MM.1S (cell line): ENCODE results near the gene LIMS1.
"Not testable (repeated sequence)": the region's sequence is repeated elsewhere in the genome, so short reads cannot be mapped to it uniquely, and the experiment has no call there.

Source experiments
- DNase-seq: peaks from one replicate; pipeline ENCODE4 v3.0.0-alpha.2; 2015
- H2AFZ ChIP-seq: fragments of 300-600 bp; sonication (generic); 2 replicates; pipeline ENCODE4 v1.6.0; 2016; ENCODE audit warnings: antibody characterized with exemption, low read length
- H3F3A ChIP-seq: fragments of 300-600 bp; sonication (generic); 2 replicates; pipeline ENCODE4 v1.6.1; 2016; ENCODE audit warnings: mild to moderate bottlenecking, antibody characterized with exemption, low read length, moderate library complexity, mixed read lengths; ENCODE audit not compliant: insufficient read depth
- H3K27ac ChIP-seq: fragments of 300-600 bp; sonication (generic); 2 replicates; pipeline ENCODE4 v1.5.1; 2016; ENCODE audit warnings: mild to moderate bottlenecking, low read length
- H3K27me3 ChIP-seq: fragments of 300-600 bp; sonication (generic); replicated peaks from 2 replicates; pipeline ENCODE4 v1.6.0; 2016; ENCODE audit warnings: low read length; ENCODE audit not compliant: insufficient read depth
- H3K36me3 ChIP-seq: fragments of 300-600 bp; sonication (generic); replicated peaks from 2 replicates; pipeline ENCODE4 v1.6.1; 2016; ENCODE audit warnings: mild to moderate bottlenecking, low read length, mixed read lengths; ENCODE audit not compliant: insufficient read depth
- H3K4me1 ChIP-seq: fragments of 300-600 bp; sonication (generic); 2 replicates; pipeline ENCODE4 v1.6.1; 2016; ENCODE audit warnings: low read length, mixed read lengths
- H3K4me2 ChIP-seq: fragments of 300-600 bp; sonication (generic); 2 replicates; pipeline ENCODE4 v1.6.0; 2016; ENCODE audit warnings: low read depth, low read length
- H3K4me3 ChIP-seq: fragments of 300-600 bp; sonication (generic); 2 replicates; pipeline ENCODE4 v1.5.1; 2016; ENCODE audit warnings: low read length, mixed read lengths
- H3K79me2 ChIP-seq: fragments of 300-600 bp; sonication (generic); 2 replicates; pipeline ENCODE4 v1.6.1; 2016; ENCODE audit warnings: mixed run types, low read length, mixed read lengths
- H3K9ac ChIP-seq: fragments of 300-600 bp; sonication (generic); 2 replicates; pipeline ENCODE4 v1.6.1; 2016; ENCODE audit warnings: low read length, mixed read lengths
- H3K9me2 ChIP-seq: fragments of 300-600 bp; sonication (generic); replicated peaks from 2 replicates; pipeline ENCODE4 v1.6.1; 2016; ENCODE audit warnings: mild to moderate bottlenecking, low read length, mixed read lengths; ENCODE audit not compliant: insufficient read depth
- H3K9me3 ChIP-seq: fragments of 300-600 bp; sonication (generic); replicated peaks from 2 replicates; pipeline ENCODE4 v1.6.1; 2016; ENCODE audit warnings: mild to moderate bottlenecking, low read length, mixed read lengths; ENCODE audit not compliant: insufficient read depth
- H4K20me1 ChIP-seq: fragments of 300-600 bp; sonication (generic); 2 replicates; pipeline ENCODE4 v1.6.1; 2016; ENCODE audit warnings: mild to moderate bottlenecking, low read length, moderate library complexity, mixed read lengths; ENCODE audit not compliant: insufficient read depth
- EZH2 ChIP-seq: fragments of 300-600 bp; sonication (generic); optimal IDR thresholded peaks from 2 replicates; pipeline ENCODE3; 2017; ENCODE audit warnings: low read depth, mild to moderate bottlenecking, antibody characterized with exemption, low read length, mixed read lengths
- EZH2phosphoT487 ChIP-seq: fragments of 300-600 bp; sonication (generic); IDR thresholded peaks from 2 replicates; pipeline ENCODE4 v1.6.1; 2018; ENCODE audit warnings: antibody characterized with exemption, low read length
- TF ChIP-seq, protein P1 (sequence below): fragments of 300-600 bp; sonication (generic); IDR thresholded peaks from 2 replicates; pipeline ENCODE4 v1.5.1; 2016; ENCODE audit warnings: antibody characterized with exemption, low read length, mixed read lengths

LIMS1 gene

DNA sequence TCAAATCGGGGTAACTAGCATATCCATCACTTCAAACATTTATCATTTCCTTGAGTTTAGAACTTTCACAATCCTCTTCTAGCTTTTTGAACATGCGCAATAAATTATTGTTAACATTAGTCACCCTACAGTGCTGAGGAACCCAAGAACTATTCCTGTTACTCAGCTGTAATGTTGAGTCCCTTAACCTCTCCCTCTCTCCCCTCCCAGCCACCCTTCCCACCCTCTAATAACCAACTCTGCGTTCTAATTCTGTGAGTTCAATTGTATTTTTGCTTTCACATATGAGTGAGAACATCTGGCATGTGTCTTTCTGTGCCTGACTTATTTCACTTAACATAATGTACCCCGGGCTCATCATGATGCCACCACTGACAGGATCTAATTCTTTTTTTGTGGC is 106.5 kb downstream of the LIMS1 start:
- Histone ChIP-seq H2AFZ (no peak overlapping the region), H4K20me1 (no peaks in the 10 kb centered on the region), H3K27ac (no peak overlapping the region), H3K4me1 (peaks cover 5% of the 10 kb centered on the region; the same call in 1 of the 2 replicates), H3K36me3 (no peaks in the 10 kb centered on the region), H3K9ac (no peak overlapping the region), H3K4me2 (no peak overlapping the region), H3F3A (no peaks in the 10 kb centered on the region), H3K27me3 (no peaks in the 10 kb centered on the region), H3K9me3 (no peaks in the 10 kb centered on the region), H3K4me3 (no peak overlapping the region), H3K9me2 (no peaks in the 10 kb centered on the region), H3K79me2 (peaks cover 79% of the 10 kb centered on the region)
- DNase-seq: no peak
- no peak for TF ChIP-seq EZH2

DNA sequence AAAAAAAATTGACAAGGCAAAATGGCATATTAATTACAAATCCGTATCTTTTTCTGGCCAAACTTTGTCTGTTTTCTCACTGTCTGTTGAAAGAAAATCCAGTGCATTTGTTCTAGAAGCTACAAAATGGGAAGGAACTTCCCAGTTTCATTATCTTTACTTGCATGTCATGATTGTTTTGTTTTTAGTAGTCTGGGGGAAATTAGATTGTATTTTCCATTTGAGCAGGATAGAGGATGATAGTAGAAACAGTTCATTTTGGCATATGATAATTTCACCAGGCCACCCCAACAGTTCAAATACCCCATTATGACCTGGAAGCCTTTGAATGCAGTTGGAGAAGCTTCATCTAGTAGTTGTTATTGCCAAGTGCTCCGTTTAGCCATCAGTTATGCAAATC is 107.5 kb downstream of the LIMS1 start:
- no peaks in the 10 kb centered on the region for H4K20me1 ChIP-seq
- no peak overlapping the region for H3K27ac ChIP-seq
- no peaks in the 10 kb centered on the region for H3K36me3 ChIP-seq
- H3K27me3 ChIP-seq: no peaks in the 10 kb centered on the region
- H3K4me3 ChIP-seq: no peak overlapping the region
- H3K4me1 ChIP-seq: 0 out of 2 replicates have a peak, but pooled peaks cover 5% of the 10 kb centered on the region
- no peaks in the 10 kb centered on the region for H3K9me2 ChIP-seq
- H3K4me2 ChIP-seq: no peak overlapping the region
- no peak overlapping the region for H3K9ac ChIP-seq
- H2AFZ ChIP-seq: no peak overlapping the region
- no peaks in the 10 kb centered on the region for H3K9me3 ChIP-seq
- peaks cover 68% of the 10 kb centered on the region for H3K79me2 ChIP-seq
- H3F3A ChIP-seq: no peaks in the 10 kb centered on the region
- DNase-seq: no peak
- TF ChIP-seq, protein P1, sequence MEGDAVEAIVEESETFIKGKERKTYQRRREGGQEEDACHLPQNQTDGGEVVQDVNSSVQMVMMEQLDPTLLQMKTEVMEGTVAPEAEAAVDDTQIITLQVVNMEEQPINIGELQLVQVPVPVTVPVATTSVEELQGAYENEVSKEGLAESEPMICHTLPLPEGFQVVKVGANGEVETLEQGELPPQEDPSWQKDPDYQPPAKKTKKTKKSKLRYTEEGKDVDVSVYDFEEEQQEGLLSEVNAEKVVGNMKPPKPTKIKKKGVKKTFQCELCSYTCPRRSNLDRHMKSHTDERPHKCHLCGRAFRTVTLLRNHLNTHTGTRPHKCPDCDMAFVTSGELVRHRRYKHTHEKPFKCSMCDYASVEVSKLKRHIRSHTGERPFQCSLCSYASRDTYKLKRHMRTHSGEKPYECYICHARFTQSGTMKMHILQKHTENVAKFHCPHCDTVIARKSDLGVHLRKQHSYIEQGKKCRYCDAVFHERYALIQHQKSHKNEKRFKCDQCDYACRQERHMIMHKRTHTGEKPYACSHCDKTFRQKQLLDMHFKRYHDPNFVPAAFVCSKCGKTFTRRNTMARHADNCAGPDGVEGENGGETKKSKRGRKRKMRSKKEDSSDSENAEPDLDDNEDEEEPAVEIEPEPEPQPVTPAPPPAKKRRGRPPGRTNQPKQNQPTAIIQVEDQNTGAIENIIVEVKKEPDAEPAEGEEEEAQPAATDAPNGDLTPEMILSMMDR: no peak
- TF ChIP-seq EZH2phosphoT487: no peak

DNA sequence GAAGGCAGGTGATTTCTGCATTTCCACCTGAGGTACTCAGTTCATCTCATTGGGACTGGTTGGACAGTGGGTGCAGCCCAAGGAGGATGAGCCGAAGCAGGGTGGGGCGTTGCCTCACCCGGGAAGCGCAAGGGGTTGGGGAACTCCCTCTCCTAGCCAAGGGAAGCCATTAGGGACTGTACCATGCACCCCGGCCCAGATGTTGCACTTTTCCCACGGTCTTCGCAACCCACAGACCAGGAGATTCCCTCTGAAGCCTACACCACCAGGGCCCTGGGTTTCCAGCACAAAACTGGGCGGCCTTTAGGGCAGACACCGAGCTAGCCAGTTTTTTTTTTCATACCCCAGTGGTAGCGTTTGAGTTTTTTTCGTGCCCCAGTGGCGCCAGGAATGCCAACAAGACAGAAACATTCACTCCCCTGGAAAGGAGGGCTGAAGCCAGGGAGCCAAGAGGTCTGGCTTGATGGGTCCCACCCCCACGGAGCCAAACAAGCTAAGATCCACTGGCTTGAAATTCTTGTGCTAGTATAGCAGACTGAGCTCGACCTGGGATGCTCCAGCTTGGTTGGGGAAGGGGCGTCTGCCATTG is 109.1 kb downstream of the LIMS1 start:
- H3K9ac ChIP-seq: no peak overlapping the region
- peaks cover 52% of the 10 kb centered on the region for H3K79me2 ChIP-seq
- no peaks in the 10 kb centered on the region for H3K9me3 ChIP-seq
- H3K36me3 ChIP-seq: no peaks in the 10 kb centered on the region
- no peak for DNase-seq
- H3F3A ChIP-seq: no peaks in the 10 kb centered on the region
- H3K27ac ChIP-seq: no peak overlapping the region
- TF ChIP-seq, protein P1: no peak
- TF ChIP-seq EZH2phosphoT487 (no peak), EZH2 (no peak)
- H3K4me3 ChIP-seq: no peak overlapping the region
- no peaks in the 10 kb centered on the region for H4K20me1 ChIP-seq
- no peaks in the 10 kb centered on the region for H3K9me2 ChIP-seq
- no peak overlapping the region for H3K4me2 ChIP-seq
- H2AFZ ChIP-seq: no peak overlapping the region
- H3K4me1 ChIP-seq: no peaks in the 10 kb centered on the region
- no peaks in the 10 kb centered on the region for H3K27me3 ChIP-seq

DNA sequence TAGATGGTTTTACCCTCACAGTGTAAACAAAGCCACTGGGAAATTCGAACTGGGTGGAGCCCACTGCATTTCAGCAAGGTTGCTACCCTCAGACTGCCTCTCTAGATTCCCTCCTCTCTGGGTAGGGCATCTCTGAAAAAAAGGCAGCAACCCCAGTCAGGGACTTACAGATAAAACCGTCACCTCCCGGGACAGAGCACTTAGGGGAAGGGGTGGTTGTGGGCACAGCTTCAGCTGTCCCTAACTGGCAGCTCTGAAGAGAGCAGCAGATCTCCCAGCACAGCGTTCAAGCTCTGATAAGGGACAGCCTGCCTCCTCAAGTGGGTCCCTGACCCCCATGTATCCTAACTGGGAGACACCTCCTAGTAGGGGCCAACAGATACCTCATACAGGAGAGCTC is 109.6 kb downstream of the LIMS1 start:
- peaks cover 47% of the 10 kb centered on the region for H3K79me2 ChIP-seq
- H3F3A ChIP-seq, H3K27ac ChIP-seq, H3K9ac ChIP-seq, H2AFZ ChIP-seq, H3K4me2 ChIP-seq, H3K4me1 ChIP-seq, H3K36me3 ChIP-seq, H3K9me3 ChIP-seq, H3K4me3 ChIP-seq, H3K9me2 ChIP-seq, H3K27me3 ChIP-seq, H4K20me1 ChIP-seq, DNase-seq: not testable (repeated sequence)

GRCh38 chr2:108644446-108644845 is 110.2 kb downstream of the LIMS1 start:
- peaks cover 42% of the 10 kb centered on the region for H3K79me2 ChIP-seq
- not testable (repeated sequence) for H2AFZ ChIP-seq, H3K9ac ChIP-seq, H3K9me2 ChIP-seq, H3F3A ChIP-seq, H3K27ac ChIP-seq, DNase-seq, H3K4me3 ChIP-seq, H3K4me2 ChIP-seq, H4K20me1 ChIP-seq, H3K27me3 ChIP-seq, H3K4me1 ChIP-seq, H3K9me3 ChIP-seq, H3K36me3 ChIP-seq

GRCh38 chr2:108648796-108649195 is 114.5 kb downstream of the LIMS1 start:
- not testable (repeated sequence) for H3F3A ChIP-seq, H3K4me3 ChIP-seq, H3K9ac ChIP-seq, H3K27me3 ChIP-seq, DNase-seq, H3K9me3 ChIP-seq, H3K79me2 ChIP-seq, H3K36me3 ChIP-seq, H2AFZ ChIP-seq, H3K4me2 ChIP-seq, H4K20me1 ChIP-seq, H3K9me2 ChIP-seq, H3K27ac ChIP-seq
- H3K4me1 ChIP-seq: peaks cover 15% of the 10 kb centered on the region
